PC-9 (cell line): Measurements from ENCODE around the gene KLC1.

Experiments used
- CTCF ChIP-seq: fragments of 200-600 bp; sonication (generic); conservative IDR thresholded peaks from 2 replicates; pipeline ENCODE4 v1.6.1; 2017; ENCODE audit warnings: mixed run types, antibody characterized with exemption, mild to moderate bottlenecking, moderate library complexity
- EZH2 ChIP-seq: fragments of 200-600 bp; sonication (generic); IDR thresholded peaks from 2 replicates; pipeline ENCODE4 v1.8.0; 2017; ENCODE audit warnings: antibody characterized with exemption, low read depth

- no peak for TF ChIP-seq CTCF
- TF ChIP-seq EZH2, result no peak
Measured at GRCh38 chr14:103650213-103650612, 21.2 kb downstream of the KLC1 start.
